Loucy (cell line): ENCODE results near the gene CLTCL1.

Experiments used
- H2AFZ ChIP-seq: fragments of 200-600 bp; sonication (generic); 2 replicates; pipeline ENCODE4 v1.6.0; 2016; ENCODE audit warnings: antibody characterized with exemption, mild to moderate bottlenecking, low read length, moderate library complexity
- H3F3A ChIP-seq: fragments of 200-600 bp; 2 replicates; pipeline ENCODE4 v1.6.0; 2016; ENCODE audit warnings: antibody characterized with exemption, low read depth, mild to moderate bottlenecking
- H3K27me3 ChIP-seq: fragments of 200-600 bp; sonication (generic); 2 replicates; pipeline ENCODE4 v1.6.1; 2014; ENCODE audit warnings: low read length, mild to moderate bottlenecking; ENCODE audit not compliant: insufficient read depth, poor library complexity, severe bottlenecking
- H3K36me3 ChIP-seq: fragments of 200-600 bp; sonication (generic); 2 replicates; pipeline ENCODE4 v1.6.1; 2016; ENCODE audit warnings: low read length; ENCODE audit not compliant: insufficient read depth
- H3K4me1 ChIP-seq: fragments of 200-600 bp; sonication (generic); 2 replicates; pipeline ENCODE4 v1.5.1; 2014; ENCODE audit warnings: low read length, mild to moderate bottlenecking; ENCODE audit not compliant: insufficient read depth, poor library complexity, severe bottlenecking
- H3K4me2 ChIP-seq: fragments of 200-600 bp; sonication (generic); 2 replicates; pipeline ENCODE4 v1.6.0; 2014; ENCODE audit warnings: antibody characterized with exemption, low read length, low read depth, mild to moderate bottlenecking; ENCODE audit not compliant: poor library complexity, severe bottlenecking
- H3K4me3 ChIP-seq: fragments of 200-600 bp; sonication (generic); 2 replicates; pipeline ENCODE4 v1.5.1; 2014; ENCODE audit warnings: low read length, mild to moderate bottlenecking, mixed read lengths; ENCODE audit not compliant: poor library complexity, severe bottlenecking
- H3K79me2 ChIP-seq: fragments of 200-600 bp; sonication (generic); 2 replicates; pipeline ENCODE4 v1.6.1; 2014; ENCODE audit warnings: low read length; ENCODE audit not compliant: insufficient read depth
- H3K9ac ChIP-seq: fragments of 200-600 bp; sonication (generic); 2 replicates; pipeline ENCODE4 v1.6.0; 2014; ENCODE audit warnings: mild to moderate bottlenecking, low read depth, low read length, moderate library complexity; ENCODE audit not compliant: poor library complexity, severe bottlenecking
- H3K9me2 ChIP-seq: fragments of 200-600 bp; sonication (generic); replicated peaks from 2 replicates; pipeline ENCODE4 v1.6.1; 2016; ENCODE audit warnings: low read depth, low read length, mixed read lengths
- H3K9me3 ChIP-seq: fragments of 200-600 bp; sonication (generic); 2 replicates; pipeline ENCODE4 v1.6.1; 2014; ENCODE audit warnings: mild to moderate bottlenecking, antibody characterized with exemption, low read length, low read depth; ENCODE audit not compliant: insufficient read depth
- H4K20me1 ChIP-seq: fragments of 200-600 bp; sonication (generic); 2 replicates; pipeline ENCODE4 v1.6.0; 2014; ENCODE audit warnings: antibody characterized with exemption, low read length, mild to moderate bottlenecking; ENCODE audit not compliant: insufficient read depth, poor library complexity, severe bottlenecking
- CTCF ChIP-seq: fragments of 200-600 bp; sonication (generic); conservative IDR thresholded peaks from 2 replicates; pipeline ENCODE4 v1.5.1; 2014; ENCODE audit warnings: mild to moderate bottlenecking, antibody characterized with exemption, low read length
- EZH2phosphoT487 ChIP-seq: fragments of 200-600 bp; IDR thresholded peaks from 2 replicates; pipeline ENCODE4 v1.6.1; 2018; ENCODE audit warnings: antibody characterized with exemption, mild to moderate bottlenecking, moderate library complexity, borderline replicate concordance

The CLTCL1 gene

GRCh38 chr22:19292458-19293230, 1.1 kb upstream of the CLTCL1 start:
- H3K9me2 ChIP-seq, result no peaks in the 10 kb centered on the region
- H3K36me3 ChIP-seq, result no peaks in the 10 kb centered on the region
- peak overlapping the region; percentile 99 for H3K4me3 ChIP-seq
- no peak for TF ChIP-seq EZH2phosphoT487
- TF ChIP-seq CTCF, result no peak
- no peaks in the 10 kb centered on the region for H3K79me2 ChIP-seq
- no peaks in the 10 kb centered on the region for H3K27me3 ChIP-seq
- H3K4me1 ChIP-seq, result peaks cover 29% of the 10 kb centered on the region
- no peaks in the 10 kb centered on the region for H3F3A ChIP-seq
- H3K9ac ChIP-seq, result peak overlapping the region; percentile 85
- peak overlapping the region; percentile 84 for H3K4me2 ChIP-seq
- no peaks in the 10 kb centered on the region for H3K9me3 ChIP-seq
- no peaks in the 10 kb centered on the region for H4K20me1 ChIP-seq
- H2AFZ ChIP-seq, result peak overlapping the region; percentile 100

GRCh38 chr22:19291218-19291579, 320 bp downstream of the CLTCL1 start:
- H3K9me3 ChIP-seq, result no peaks in the 10 kb centered on the region
- no peaks in the 10 kb centered on the region for H3K36me3 ChIP-seq
- H3K4me2 ChIP-seq, result peak overlapping the region; percentile 84
- peak overlapping the region; percentile 87; the same call in 1 of the 2 replicates for H2AFZ ChIP-seq
- peaks cover 29% of the 10 kb centered on the region for H3K4me1 ChIP-seq
- no peaks in the 10 kb centered on the region for H4K20me1 ChIP-seq
- no peaks in the 10 kb centered on the region for H3K27me3 ChIP-seq
- H3K9me2 ChIP-seq, result no peaks in the 10 kb centered on the region
- H3K9ac ChIP-seq, result peak overlapping the region; percentile 64
- TF ChIP-seq CTCF (no peak), EZH2phosphoT487 (no peak)
- peak overlapping the region; percentile 82 for H3K4me3 ChIP-seq
- no peaks in the 10 kb centered on the region for H3K79me2 ChIP-seq
- H3F3A ChIP-seq, result no peaks in the 10 kb centered on the region

GRCh38 chr22:19290400-19291217, 910 bp downstream of the CLTCL1 start:
- Histone ChIP-seq H3K9me2 (no peaks in the 10 kb centered on the region), H3K79me2 (no peaks in the 10 kb centered on the region), H3K4me2 (peak overlapping the region; percentile 84), H2AFZ (peak overlapping the region; percentile 87; the same call in 1 of the 2 replicates), H3K9ac (peak overlapping the region; percentile 64), H3K4me1 (peaks cover 29% of the 10 kb centered on the region), H4K20me1 (no peaks in the 10 kb centered on the region), H3K36me3 (no peaks in the 10 kb centered on the region), H3K9me3 (no peaks in the 10 kb centered on the region), H3K27me3 (no peaks in the 10 kb centered on the region), H3K4me3 (peak overlapping the region; percentile 82), H3F3A (no peaks in the 10 kb centered on the region)
- TF ChIP-seq EZH2phosphoT487 (no peak), CTCF (no peak)
